ENCODE data around the gene VASH1. TPM values are rescaled to one million over a fixed set of nuclear protein-coding genes. Genes with fewer than 3 reads are reported as not detected.

The VASH1 gene
- total RNA-seq, 1 donor, result 3.9 TPM

DNA sequence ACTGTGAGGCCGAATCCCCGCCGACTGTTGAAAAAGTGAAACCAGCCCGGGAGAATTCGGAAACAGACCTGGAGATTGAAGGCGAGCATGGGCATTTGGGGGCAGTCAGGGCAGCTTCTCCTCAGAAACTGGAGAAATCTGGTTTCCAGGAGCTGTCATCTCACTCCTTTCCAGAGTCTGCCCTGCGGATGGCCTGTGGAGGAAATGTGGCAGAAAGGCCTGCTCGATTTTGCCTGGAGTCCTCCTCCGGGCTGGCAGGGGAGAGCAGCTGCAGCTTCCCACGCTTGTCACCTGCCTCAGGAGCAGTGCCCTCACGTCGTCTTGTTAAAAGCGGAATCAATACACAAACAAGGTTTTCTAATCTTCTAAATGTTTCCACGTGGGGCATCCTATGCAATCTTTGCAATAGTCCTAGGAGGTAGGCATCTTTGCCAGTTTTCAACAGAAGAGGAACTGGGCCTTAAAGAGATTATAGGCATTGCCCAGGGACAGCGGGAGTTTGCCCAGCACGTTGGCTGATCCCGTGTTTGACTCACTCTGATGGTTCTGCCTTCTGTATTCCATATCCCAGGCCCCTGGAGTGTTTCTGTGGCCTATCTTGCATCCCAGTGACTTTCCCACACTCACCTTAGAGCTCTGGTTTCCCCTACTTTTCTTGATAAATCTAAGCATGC is 67.2 kb downstream of the VASH1 start:
- peak overlapping the region; percentile 43 for H3K4me3 ChIP-seq (ENCODE audit: low read depth, low read length)
- TF ChIP-seq, protein P1, sequence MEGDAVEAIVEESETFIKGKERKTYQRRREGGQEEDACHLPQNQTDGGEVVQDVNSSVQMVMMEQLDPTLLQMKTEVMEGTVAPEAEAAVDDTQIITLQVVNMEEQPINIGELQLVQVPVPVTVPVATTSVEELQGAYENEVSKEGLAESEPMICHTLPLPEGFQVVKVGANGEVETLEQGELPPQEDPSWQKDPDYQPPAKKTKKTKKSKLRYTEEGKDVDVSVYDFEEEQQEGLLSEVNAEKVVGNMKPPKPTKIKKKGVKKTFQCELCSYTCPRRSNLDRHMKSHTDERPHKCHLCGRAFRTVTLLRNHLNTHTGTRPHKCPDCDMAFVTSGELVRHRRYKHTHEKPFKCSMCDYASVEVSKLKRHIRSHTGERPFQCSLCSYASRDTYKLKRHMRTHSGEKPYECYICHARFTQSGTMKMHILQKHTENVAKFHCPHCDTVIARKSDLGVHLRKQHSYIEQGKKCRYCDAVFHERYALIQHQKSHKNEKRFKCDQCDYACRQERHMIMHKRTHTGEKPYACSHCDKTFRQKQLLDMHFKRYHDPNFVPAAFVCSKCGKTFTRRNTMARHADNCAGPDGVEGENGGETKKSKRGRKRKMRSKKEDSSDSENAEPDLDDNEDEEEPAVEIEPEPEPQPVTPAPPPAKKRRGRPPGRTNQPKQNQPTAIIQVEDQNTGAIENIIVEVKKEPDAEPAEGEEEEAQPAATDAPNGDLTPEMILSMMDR (IDR thresholded peaks at IDR 0.05; ENCODE audit: insufficient read depth, low read depth, low read length), result no peak
- no peak for DNase-seq (ENCODE audit: low read depth)

- DNase-seq (ENCODE audit: low read depth), result peak; percentile 2
- TF ChIP-seq, protein P1 (IDR thresholded peaks at IDR 0.05; ENCODE audit: insufficient read depth, low read depth, low read length), result no peak
Observed at GRCh38 chr14:76829013-76829365, 67.7 kb downstream of the VASH1 start.

GRCh38 chr14:76829650-76830421 is 68.6 kb downstream of the VASH1 start:
- TF ChIP-seq, protein P1 (IDR thresholded peaks at IDR 0.05; ENCODE audit: insufficient read depth, low read depth, low read length), result no peak
- H3K4me3 ChIP-seq (ENCODE audit: low read depth, low read length), result no peak overlapping the region
- no peak for DNase-seq (ENCODE audit: low read depth)

More at GRCh38 chr14:76829013-76829365, 67.7 kb downstream of the VASH1 start:
- no peak overlapping the region for H3K4me3 ChIP-seq (ENCODE audit: low read depth, low read length)

DNA sequence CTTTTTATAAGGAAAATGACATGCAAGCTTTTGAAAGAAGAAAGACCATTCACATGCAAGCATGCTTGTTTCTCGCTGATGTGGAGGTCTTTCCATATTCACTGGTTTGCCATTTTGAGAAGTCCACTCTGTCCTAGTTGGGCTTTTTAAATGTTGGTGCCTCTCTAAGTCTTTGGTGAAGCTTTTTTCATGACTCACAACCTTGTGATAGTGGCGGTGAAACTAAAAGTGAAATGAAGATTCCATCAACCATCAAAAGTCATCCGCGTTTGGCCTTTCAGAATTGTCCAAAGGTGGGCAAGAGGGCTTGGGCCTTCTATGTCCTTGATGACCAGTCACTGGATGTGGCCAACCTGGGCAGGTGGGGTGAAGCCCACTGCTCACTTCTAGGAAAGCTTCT is 69.3 kb downstream of the VASH1 start:
- TF ChIP-seq, protein P1 (IDR thresholded peaks at IDR 0.05; ENCODE audit: insufficient read depth, low read depth, low read length), result no peak
- DNase-seq (ENCODE audit: low read depth), result no peak
- no peak overlapping the region for H3K4me3 ChIP-seq (ENCODE audit: low read depth, low read length)

- H3K4me3 ChIP-seq (ENCODE audit: low read depth, low read length), result no peak overlapping the region
- TF ChIP-seq, protein P1 (IDR thresholded peaks at IDR 0.05; ENCODE audit: insufficient read depth, low read depth, low read length), result no peak
- no peak for DNase-seq (ENCODE audit: low read depth)
Observed at GRCh38 chr14:76832503-76832988, 71.3 kb downstream of the VASH1 start.

Other genes starting within 250 kb of the VASH1 start
- 6.8 and 10.4 TPM in 2 replicates for gene ANGEL1, start 51.4 kb downstream of the VASH1 start, total RNA-seq
- not detected in 2 replicates for gene LRRC74A, start 64.9 kb downstream of the VASH1 start, total RNA-seq

Measured in fibroblast of villous mesenchyme (primary cell).